Measurements from ENCODE around the gene PTPRA.

GRCh38 chr20:3068986-3069900 is 196.0 kb downstream of the PTPRA start:
- TF ChIP-seq CTCF (IDR thresholded peaks at IDR 0.05), result no peak
- TF ChIP-seq POLR2AphosphoS5 (IDR thresholded peaks at IDR 0.05), result no peak
- TF ChIP-seq POLR2A (IDR thresholded peaks at IDR 0.05; ENCODE audit: low read depth), result no peak

Data from esophagus muscularis mucosa (tissue), 3 donors.